ENCODE results near the gene VRK1. TPM values are rescaled to one million over a fixed set of nuclear protein-coding genes. Genes with fewer than 3 reads are reported as not detected.

The VRK1 gene
- total and polyA plus RNA-seq, 2 of the 4 experiments (the other 2 are of a cell fraction), result 14.2 to 19.9 TPM

DNA sequence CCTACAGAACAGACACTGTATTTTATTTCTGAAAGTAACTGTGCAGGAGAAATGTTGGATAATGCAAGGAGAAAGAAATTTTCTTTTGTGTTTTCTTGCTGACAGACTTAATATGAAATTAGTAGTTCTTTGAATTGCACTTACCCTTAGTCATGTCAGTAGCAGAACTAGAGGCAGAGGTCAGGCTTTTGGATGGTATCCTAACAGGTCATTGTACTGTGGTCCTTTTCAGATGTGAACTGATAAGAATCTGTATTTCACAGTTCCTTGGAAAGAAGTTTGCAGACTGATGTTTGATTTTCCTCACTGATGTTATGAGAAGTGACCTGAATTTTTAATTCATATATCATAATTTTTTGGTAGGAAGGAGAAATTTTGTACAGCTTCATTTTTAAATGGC lies 46.0 kb downstream of the VRK1 start:
- Histone ChIP-seq H2AK9ac (replicated peaks; ENCODE audit: low read depth, low read length, poor library complexity) (no peak overlapping the region), H2BK120ac (ENCODE audit: low read depth, low read length) (no peak overlapping the region), H2AK5ac (ENCODE audit: low read depth, low read length) (no peak overlapping the region), H4K5ac (ENCODE audit: low read depth, low read length) (no peak overlapping the region), H2BK20ac (ENCODE audit: low read depth, low read length) (no peak overlapping the region), H3K4ac (ENCODE audit: low read depth, low read length) (no peak overlapping the region), H2BK15ac (ENCODE audit: low read depth, low read length) (no peak overlapping the region), H3K79me1 (ENCODE audit: low read depth in 1 of 2, low read length in 2 of 2) (peaks cover 0 to 10% of the 10 kb centered on the region in 2 experiments; a peak in 2 of 4 replicates), H3K27ac (ENCODE audit: insufficient read depth, low read length) (no peak overlapping the region), H2AFZ (replicated peaks; ENCODE audit: low read length, poor library complexity) (no peak overlapping the region), H3K4me3 (ENCODE audit: insufficient read depth, low read depth, low read length) (no peak overlapping the region), H3K56ac (ENCODE audit: extremely low read depth, insufficient read depth, low read length) (no peak overlapping the region), H4K8ac (ENCODE audit: low read depth in 2 of 2, low read length in 2 of 2) (no peak overlapping the region), H3K14ac (replicated peaks; ENCODE audit: low read depth, low read length) (no peak overlapping the region), H3K9me3 (ENCODE audit: control insufficient read depth, insufficient read depth, low read length) (no peaks in the 10 kb centered on the region), H3K36me3 (ENCODE audit: control insufficient read depth, insufficient read depth, low read length) (no peaks in the 10 kb centered on the region), H2BK5ac (ENCODE audit: low read depth, low read length, poor library complexity, severe bottlenecking) (no peak overlapping the region), H3K9ac (ENCODE audit: low read depth, low read length) (no peak overlapping the region), H3K4me1 (ENCODE audit: control insufficient read depth, insufficient read depth, low read length) (no peaks in the 10 kb centered on the region), H3K9me1 (ENCODE audit: insufficient read depth, low read length) (no peaks in the 10 kb centered on the region), H4K91ac (ENCODE audit: insufficient read depth, low read depth, low read length) (no peak overlapping the region), H3K18ac (ENCODE audit: low read depth, low read length) (no peak overlapping the region), H3K23ac (ENCODE audit: low read depth, low read length) (no peak overlapping the region), H3K27me3 (ENCODE audit: control insufficient read depth, insufficient read depth, low read length) (no peaks in the 10 kb centered on the region), H3K4me2 (ENCODE audit: low read depth, low read length) (no peak overlapping the region), H4K20me1 (ENCODE audit: insufficient read depth, low read length) (no peaks in the 10 kb centered on the region)
- intact Hi-C loops (cut with micrococcal nuclease), result no loop called here
- in situ Hi-C loops (cut with MboI; ENCODE audit: low sequenced_read_pairs), result no loop called here
- DNase-seq (no peak), ATAC-seq (ENCODE audit: low read depth) (no peak)
- CTCF ChIA-PET, result interaction anchor here (2.7 kb wide), 1 partner anchor 10 kb away, joined by 12 read pairs; no protein-coding TSS in a partner anchor
- TF ChIP-seq CEBPB (IDR thresholded peaks at IDR 0.05; ENCODE audit: low read depth, low read length) (no peak), RAD21 (IDR thresholded peaks at IDR 0.05; ENCODE audit: low read length) (no peak), SMC3 (IDR thresholded peaks at IDR 0.05; ENCODE audit: low read depth, low read length) (no peak), BHLHE40 (IDR thresholded peaks at IDR 0.05; ENCODE audit: low read depth, low read length) (no peak), POLR2A (IDR thresholded peaks at IDR 0.05; ENCODE audit: low read depth, low read length) (no peak), RCOR1 (IDR thresholded peaks at IDR 0.05; ENCODE audit: insufficient replicate concordance, low read length) (no peak), NFE2L2 (IDR thresholded peaks at IDR 0.05; ENCODE audit: low read depth, low read length) (no peak), CHD1 (IDR thresholded peaks at IDR 0.05; ENCODE audit: low read depth, low read length) (no peak), MXI1 (IDR thresholded peaks at IDR 0.05; ENCODE audit: borderline replicate concordance, low read depth, low read length) (no peak)
- TF ChIP-seq, protein P1, sequence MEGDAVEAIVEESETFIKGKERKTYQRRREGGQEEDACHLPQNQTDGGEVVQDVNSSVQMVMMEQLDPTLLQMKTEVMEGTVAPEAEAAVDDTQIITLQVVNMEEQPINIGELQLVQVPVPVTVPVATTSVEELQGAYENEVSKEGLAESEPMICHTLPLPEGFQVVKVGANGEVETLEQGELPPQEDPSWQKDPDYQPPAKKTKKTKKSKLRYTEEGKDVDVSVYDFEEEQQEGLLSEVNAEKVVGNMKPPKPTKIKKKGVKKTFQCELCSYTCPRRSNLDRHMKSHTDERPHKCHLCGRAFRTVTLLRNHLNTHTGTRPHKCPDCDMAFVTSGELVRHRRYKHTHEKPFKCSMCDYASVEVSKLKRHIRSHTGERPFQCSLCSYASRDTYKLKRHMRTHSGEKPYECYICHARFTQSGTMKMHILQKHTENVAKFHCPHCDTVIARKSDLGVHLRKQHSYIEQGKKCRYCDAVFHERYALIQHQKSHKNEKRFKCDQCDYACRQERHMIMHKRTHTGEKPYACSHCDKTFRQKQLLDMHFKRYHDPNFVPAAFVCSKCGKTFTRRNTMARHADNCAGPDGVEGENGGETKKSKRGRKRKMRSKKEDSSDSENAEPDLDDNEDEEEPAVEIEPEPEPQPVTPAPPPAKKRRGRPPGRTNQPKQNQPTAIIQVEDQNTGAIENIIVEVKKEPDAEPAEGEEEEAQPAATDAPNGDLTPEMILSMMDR (conservative IDR thresholded peaks at IDR 0.05; ENCODE audit: low read depth, low read length), result no peak
- TF ChIP-seq, protein P2, sequence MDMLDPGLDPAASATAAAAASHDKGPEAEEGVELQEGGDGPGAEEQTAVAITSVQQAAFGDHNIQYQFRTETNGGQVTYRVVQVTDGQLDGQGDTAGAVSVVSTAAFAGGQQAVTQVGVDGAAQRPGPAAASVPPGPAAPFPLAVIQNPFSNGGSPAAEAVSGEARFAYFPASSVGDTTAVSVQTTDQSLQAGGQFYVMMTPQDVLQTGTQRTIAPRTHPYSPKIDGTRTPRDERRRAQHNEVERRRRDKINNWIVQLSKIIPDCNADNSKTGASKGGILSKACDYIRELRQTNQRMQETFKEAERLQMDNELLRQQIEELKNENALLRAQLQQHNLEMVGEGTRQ (IDR thresholded peaks at IDR 0.05; ENCODE audit: low read depth, low read length), result no peak
- dilution Hi-C loops (cut with HindIII; ENCODE audit: low sequenced_read_pairs, unreplicated experiment), result no loop called here
- BruUV-seq (replicated peaks), result no TSS peak
- POLR2A ChIA-PET (ENCODE audit: unreplicated experiment), result no interaction called here
